Measurements from ENCODE around the gene SLC27A1.
"Not testable (repeated sequence)": the region's sequence is repeated elsewhere in the genome, so short reads cannot be mapped to it uniquely, and the experiment has no call there.

SLC27A1 gene

GRCh38 chr19:17540174-17540573 is 69.8 kb downstream of the SLC27A1 start:
- DNase-seq = no peak

GRCh38 chr19:17541184-17541759 is 70.9 kb downstream of the SLC27A1 start:
- no peak for DNase-seq

- DNase-seq = no peak
Measured at GRCh38 chr19:17542042-17542441, 71.7 kb downstream of the SLC27A1 start.

- no peak for DNase-seq
Measured at GRCh38 chr19:17542793-17543582, 72.7 kb downstream of the SLC27A1 start.

- DNase-seq = no peak
Measured at GRCh38 chr19:17543986-17544385, 73.7 kb downstream of the SLC27A1 start.

- no peak for DNase-seq
Measured at GRCh38 chr19:17544418-17544817, 74.1 kb downstream of the SLC27A1 start.

GRCh38 chr19:17548145-17548544 is 77.8 kb downstream of the SLC27A1 start:
- DNase-seq = no peak

- no peak for DNase-seq
Measured at GRCh38 chr19:17549085-17549740, 78.9 kb downstream of the SLC27A1 start.

GRCh38 chr19:17550076-17550667 is 79.8 kb downstream of the SLC27A1 start:
- no peak for DNase-seq

GRCh38 chr19:17552735-17553134 is 82.4 kb downstream of the SLC27A1 start:
- DNase-seq = not testable (repeated sequence)

- DNase-seq = peak; percentile 81
Measured at GRCh38 chr19:17553256-17553655, 82.9 kb downstream of the SLC27A1 start.

GRCh38 chr19:17554968-17555479 is 84.7 kb downstream of the SLC27A1 start:
- DNase-seq = no peak

GRCh38 chr19:17555480-17555928 is 85.2 kb downstream of the SLC27A1 start, which contains the start of gene COLGALT1:
Gene COLGALT1 (plus strand): TSS chr19:17555649. CDS start chr19:17555714, 65 bp downstream.
- DNase-seq = peak; percentile 91
